Endodermal cell (in vitro differentiated cells): ENCODE results near the gene ADGRD1. TPM values are rescaled to one million over a fixed set of nuclear protein-coding genes. Genes with fewer than 3 reads are reported as not detected.

Experiments used
- DNase-seq: peaks from one replicate; pipeline ENCODE4 v3.0.0-alpha.2; 2017
- H3K27ac ChIP-seq: 2 replicates; pipeline ENCODE4 v1.5.1; 2013; ENCODE audit warnings: mild to moderate bottlenecking, low read depth, low read length, moderate library complexity
- H3K27me3 ChIP-seq: 2 replicates; pipeline ENCODE4 v1.6.1; 2013; ENCODE audit warnings: mild to moderate bottlenecking, low read length, moderate library complexity; ENCODE audit not compliant: insufficient read depth, control insufficient read depth, poor library complexity, severe bottlenecking
- H3K36me3 ChIP-seq: 2 replicates; pipeline ENCODE4 v1.7.0; 2013; ENCODE audit warnings: mild to moderate bottlenecking, low read length, moderate library complexity; ENCODE audit not compliant: control insufficient read depth, insufficient read depth
- H3K4me1 ChIP-seq: one replicate; pipeline ENCODE4 v1.7.0; 2013; ENCODE audit warnings: low read length; ENCODE audit not compliant: control insufficient read depth, insufficient read depth
- H3K4me3 ChIP-seq: 2 replicates; pipeline ENCODE4 v1.5.1; 2013; ENCODE audit warnings: mild to moderate bottlenecking, low read length, moderate library complexity
- H3K9ac ChIP-seq: 2 replicates; pipeline ENCODE4 v1.6.1; 2013; ENCODE audit warnings: mild to moderate bottlenecking, low read length, moderate library complexity; ENCODE audit not compliant: poor library complexity, severe bottlenecking; ENCODE audit errors: extremely low read depth
- H3K9me3 ChIP-seq: 2 replicates; pipeline ENCODE4 v1.6.1; 2013; ENCODE audit warnings: mild to moderate bottlenecking, low read length, moderate library complexity; ENCODE audit not compliant: control insufficient read depth
- H3K27ac Mint-ChIP-seq: 2 replicates; pipeline ENCODE4 v1.8.0; 2020; ENCODE audit warnings: mixed read lengths
- H3K27me3 Mint-ChIP-seq: 2 replicates; pipeline ENCODE4 v1.8.0; 2021; ENCODE audit warnings: mild to moderate bottlenecking, mixed read lengths; ENCODE audit not compliant: insufficient read depth
- H3K36me3 Mint-ChIP-seq: 2 replicates; pipeline ENCODE4 v1.8.0; 2020; ENCODE audit warnings: low read depth, mixed read lengths
- H3K4me1 Mint-ChIP-seq: 2 replicates; pipeline ENCODE4 v1.8.0; 2020; ENCODE audit warnings: mixed read lengths
- H3K4me3 Mint-ChIP-seq: 2 replicates; pipeline ENCODE4 v1.8.0; 2020; ENCODE audit warnings: mild to moderate bottlenecking, moderate library complexity, mixed read lengths
- H3K9me3 Mint-ChIP-seq: 2 replicates; pipeline ENCODE4 v1.8.0; 2020; ENCODE audit warnings: mild to moderate bottlenecking, mixed read lengths
- CTCF ChIP-seq: fragments of 200-600 bp; sonication (generic); conservative IDR thresholded peaks from 2 replicates; pipeline ENCODE4 v1.5.0; 2021; ENCODE audit warnings: antibody characterized with exemption, mild to moderate bottlenecking
- WGBS, 2 experiments: methylation state at CpG; one replicate each; pipeline versions ENCODE4 v1.1.5 to v1.1.7; 2013; ENCODE audit warnings: missing lambda C conversion rate in 2 of 2, mixed read lengths in 1 of 2; ENCODE audit not compliant: insufficient coverage in 1 of 2, insufficient read length in 1 of 2; 5-methylcytosine and 5-hydroxymethylcytosine counted together
- total RNA-seq, 2 donors: library from RNA; stranded (reverse); fragmentation: NEBNext Ultra II Directional in 1 of 2; extraction: Animal tissue kit (Norgen Biotek cat#: 25700) in 1 of 2; gene quantifications; 2 replicates in 1 of 2; 3 replicates in 1 of 2; pipeline ENCODE4 v1.2.1, GENCODE V29; 2021

ADGRD1 gene
- total RNA-seq, 2 donors from 2014 or later: 1.3 to 2.9 TPM

- no peaks in the 10 kb centered on the region for H3K36me3 Mint-ChIP-seq
- H3K27ac Mint-ChIP-seq: no peak overlapping the region
Observed at GRCh38 chr12:131140069-131140435, 186.3 kb downstream of the ADGRD1 start.

GRCh38 chr12:131140697-131141096, 187.0 kb downstream of the ADGRD1 start:
- no peak overlapping the region for H3K4me3 ChIP-seq
- no peaks in the 10 kb centered on the region for H3K27me3 Mint-ChIP-seq
- no peaks in the 10 kb centered on the region for H3K27me3 ChIP-seq
- H3K4me1 Mint-ChIP-seq: peaks cover 4% of the 10 kb centered on the region
- no peak for DNase-seq
- no peak overlapping the region for H3K27ac ChIP-seq
- no peak overlapping the region for H3K4me3 Mint-ChIP-seq
- no peaks in the 10 kb centered on the region for H3K4me1 ChIP-seq
- H3K9ac ChIP-seq: no peak overlapping the region
- H3K9me3 ChIP-seq: no peaks in the 10 kb centered on the region
- TF ChIP-seq CTCF: no peak
- no peaks in the 10 kb centered on the region for H3K36me3 Mint-ChIP-seq
- H3K9me3 Mint-ChIP-seq: no peaks in the 10 kb centered on the region
- no peaks in the 10 kb centered on the region for H3K36me3 ChIP-seq
- WGBS, 2 experiments: 94 to 99% methylated on average over 9 to 10 of the region's 10 CpGs
- no peak overlapping the region for H3K27ac Mint-ChIP-seq

More at GRCh38 chr12:131140069-131140435, 186.3 kb downstream of the ADGRD1 start:
- Histone ChIP-seq H3K36me3 (no peaks in the 10 kb centered on the region), H3K4me1 (no peaks in the 10 kb centered on the region), H3K9ac (no peak overlapping the region), H3K27ac (no peak overlapping the region), H3K9me3 (no peaks in the 10 kb centered on the region), H3K4me3 (no peak overlapping the region), H3K27me3 (no peaks in the 10 kb centered on the region)
- no peak for TF ChIP-seq CTCF
- no peaks in the 10 kb centered on the region for H3K27me3 Mint-ChIP-seq
- peaks cover 4% of the 10 kb centered on the region for H3K4me1 Mint-ChIP-seq
- H3K4me3 Mint-ChIP-seq: no peak overlapping the region
- H3K9me3 Mint-ChIP-seq: no peaks in the 10 kb centered on the region
- DNase-seq: no peak
- 94 to 96% methylated on average over 9 to 12 of the region's 12 CpGs for WGBS, 2 experiments

GRCh38 chr12:131141514-131141913, 187.8 kb downstream of the ADGRD1 start:
- Mint-ChIP-seq H3K4me3 (no peak overlapping the region), H3K4me1 (peaks cover 4% of the 10 kb centered on the region), H3K9me3 (no peaks in the 10 kb centered on the region), H3K27me3 (no peaks in the 10 kb centered on the region), H3K36me3 (no peaks in the 10 kb centered on the region), H3K27ac (no peak overlapping the region)
- no peaks in the 10 kb centered on the region for H3K27me3 ChIP-seq
- no peaks in the 10 kb centered on the region for H3K36me3 ChIP-seq
- H3K27ac ChIP-seq: peak overlapping the region; percentile 57
- no peaks in the 10 kb centered on the region for H3K4me1 ChIP-seq
- no peak for TF ChIP-seq CTCF
- H3K4me3 ChIP-seq: no peak overlapping the region
- DNase-seq: no peak
- no peaks in the 10 kb centered on the region for H3K9me3 ChIP-seq
- WGBS, 2 experiments: 66 to 89% methylated on average over 2 to 8 of the region's 8 CpGs
- H3K9ac ChIP-seq: no peak overlapping the region
